ENCODE data around the gene ANXA2. TPM values are rescaled to one million over a fixed set of nuclear protein-coding genes. Genes with fewer than 3 reads are reported as not detected.

Gene ANXA2
- total and polyA plus RNA-seq, 10 of the 15 experiments (the other 5 are each of a cell fraction or from before 2014, with no cell fraction given), result 135 to 540 (median 281) TPM

- peak overlapping the region; percentile 89 for H2AFZ ChIP-seq (ENCODE audit: control insufficient read depth, low read depth, low read length)
- no peaks in the 10 kb centered on the region for H4K20me1 ChIP-seq (ENCODE audit: control insufficient read depth, insufficient read depth)
- intact Hi-C loops (cut with micrococcal nuclease; ENCODE audit: unreplicated experiment), result loop anchor here (2.0 to 10.0 kb wide), 3 partner anchors 82 to 710 kb away; partner anchors contain the start of genes BNIP2 and ICE2
- peaks cover 0 to 7% of the 10 kb centered on the region in 2 experiments; a peak in 1 of 4 replicates for H3K36me3 ChIP-seq (ENCODE audit: control insufficient read depth in 2 of 2, insufficient read depth in 2 of 2, low read length in 1 of 2)
- in situ Hi-C loops (cut with MboI), result no loop called here
- under 1% methylated on average over 27 of the region's 37 CpGs for WGBS (ENCODE audit: insufficient coverage, insufficient replicate concordance, low lambda C conversion rate, missing lambda C conversion rate)
- SMC1A ChIA-PET (ENCODE audit: uncharacterized antibody, unreplicated experiment), result interaction anchor here (0.6 kb wide), 1 partner anchor 42 kb away, joined by 3 read pairs; no protein-coding TSS in a partner anchor
- H3K4me3 ChIP-seq, result peak overlapping the region; percentile 88
- H3K27me3 ChIP-seq (replicated peaks in 1 of 2; ENCODE audit: control insufficient read depth in 2 of 2, insufficient read depth in 2 of 2, low read length in 1 of 2), result no peaks in the 10 kb centered on the region
- peaks cover 26% of the 10 kb centered on the region for H3K79me2 ChIP-seq (ENCODE audit: control insufficient read depth, insufficient read depth, low read length)
- POLR2A ChIA-PET, result interaction anchor here (0.5 to 0.8 kb wide), 3 partner anchors 13 to 86 kb away, joined by 3 to 8 read pairs (median 3); no protein-coding TSS in a partner anchor
- peaks cover 8% of the 10 kb centered on the region; the same call in 1 of the 2 replicates for H3K4me1 ChIP-seq (ENCODE audit: control insufficient read depth, insufficient read depth, low read length)
- H3K9me3 ChIP-seq (replicated peaks; ENCODE audit: control insufficient read depth, insufficient read depth, low read length), result no peaks in the 10 kb centered on the region
- DNase-seq (ENCODE audit: low read depth, low spot score) (peak; percentile 53), ATAC-seq (peak; percentile 87), FAIRE-seq (peak; percentile 89)
- CTCF ChIA-PET, result interaction anchor here (1.2 to 2.1 kb wide), 3 partner anchors 9 to 124 kb away, joined by 3 to 9 read pairs (median 5); no protein-coding TSS in a partner anchor
- no TSS peak for BruUV-seq (replicated peaks)
- RAD21 ChIA-PET (ENCODE audit: unreplicated experiment), result interaction anchor here (1.2 to 1.7 kb wide), 3 partner anchors 175 to 188 kb away, joined by 3 read pairs; no protein-coding TSS in a partner anchor
- H3K9ac ChIP-seq (ENCODE audit: control insufficient read depth, insufficient read depth, low read length), result peak overlapping the region; percentile 75
- peak overlapping the region; percentile 98 for H3K4me2 ChIP-seq (ENCODE audit: control insufficient read depth, insufficient read depth)
- peak overlapping the region; percentile 48 for H3K27ac ChIP-seq (ENCODE audit: control insufficient read depth, insufficient read depth)
- no peak for TF ChIP-seq IRF4 (IDR thresholded peaks at IDR 0.05; ENCODE audit: low read depth, low read length)
- TF ChIP-seq BCL3 (IDR thresholded peaks at IDR 0.05; ENCODE audit: borderline replicate concordance, insufficient read depth, low read depth, low read length, poor library complexity, severe bottlenecking), result no peak
- TF ChIP-seq POLR2AphosphoS5 (IDR thresholded peaks at IDR 0.05; ENCODE audit: low read length), result no peak
- no peak for TF ChIP-seq CHD4 (IDR thresholded peaks at IDR 0.05)
- TF ChIP-seq USF1 (IDR thresholded peaks at IDR 0.05; ENCODE audit: borderline replicate concordance, extremely low read length, insufficient read depth, low read depth, low read length), result no peak
- TF ChIP-seq TCF3 (IDR thresholded peaks at IDR 0.05; ENCODE audit: borderline replicate concordance, insufficient read depth, low read depth, low read length), result no peak
- TF ChIP-seq MEF2B (IDR thresholded peaks at IDR 0.05; ENCODE audit: partially characterized antibody, poor library complexity, severe bottlenecking), result no peak
- no peak for TF ChIP-seq KAT2A (conservative IDR thresholded peaks at IDR 0.05; ENCODE audit: control insufficient read depth, low read depth, low read length)
- 0 out of 2 replicates have a peak, but pooled peaks have one; percentile 32 for TF ChIP-seq JUNB (IDR thresholded peaks at IDR 0.05)
- no peak for TF ChIP-seq FOS (IDR thresholded peaks at IDR 0.05; ENCODE audit: borderline replicate concordance, extremely low read depth, insufficient read length)
- TF ChIP-seq CBFB (IDR thresholded peaks at IDR 0.05; ENCODE audit: low read depth), result no peak
- peak; percentile 38; the same call in 1 of the 2 replicates for TF ChIP-seq IKZF1 (conservative IDR thresholded peaks at IDR 0.05)
- TF ChIP-seq POLR2AphosphoS2 (IDR thresholded peaks at IDR 0.05; ENCODE audit: low read depth, low read length), result no peak
- TF ChIP-seq ZBTB40 (IDR thresholded peaks at IDR 0.05; ENCODE audit: borderline replicate concordance), result no peak
- TF ChIP-seq MXI1 (IDR thresholded peaks at IDR 0.05; ENCODE audit: low read depth, low read length), result no peak
- TF ChIP-seq RELA (IDR thresholded peaks at IDR 0.05; ENCODE audit: borderline replicate concordance, partially characterized antibody), result no peak
Observed at GRCh38 chr15:60396958-60397771, 621 bp downstream of the ANXA2 start.
